ENCODE measurements around the gene USP17L11.
"Not testable (repeated sequence)": the region's sequence is repeated elsewhere in the genome, so short reads cannot be mapped to it uniquely, and the experiment has no call there.

Gene USP17L11, protein sequence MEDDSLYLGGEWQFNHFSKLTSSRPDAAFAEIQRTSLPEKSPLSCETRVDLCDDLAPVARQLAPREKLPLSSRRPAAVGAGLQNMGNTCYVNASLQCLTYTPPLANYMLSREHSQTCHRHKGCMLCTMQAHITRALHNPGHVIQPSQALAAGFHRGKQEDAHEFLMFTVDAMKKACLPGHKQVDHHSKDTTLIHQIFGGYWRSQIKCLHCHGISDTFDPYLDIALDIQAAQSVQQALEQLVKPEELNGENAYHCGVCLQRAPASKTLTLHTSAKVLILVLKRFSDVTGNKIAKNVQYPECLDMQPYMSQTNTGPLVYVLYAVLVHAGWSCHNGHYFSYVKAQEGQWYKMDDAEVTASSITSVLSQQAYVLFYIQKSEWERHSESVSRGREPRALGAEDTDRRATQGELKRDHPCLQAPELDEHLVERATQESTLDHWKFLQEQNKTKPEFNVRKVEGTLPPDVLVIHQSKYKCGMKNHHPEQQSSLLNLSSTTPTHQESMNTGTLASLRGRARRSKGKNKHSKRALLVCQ

DNA sequence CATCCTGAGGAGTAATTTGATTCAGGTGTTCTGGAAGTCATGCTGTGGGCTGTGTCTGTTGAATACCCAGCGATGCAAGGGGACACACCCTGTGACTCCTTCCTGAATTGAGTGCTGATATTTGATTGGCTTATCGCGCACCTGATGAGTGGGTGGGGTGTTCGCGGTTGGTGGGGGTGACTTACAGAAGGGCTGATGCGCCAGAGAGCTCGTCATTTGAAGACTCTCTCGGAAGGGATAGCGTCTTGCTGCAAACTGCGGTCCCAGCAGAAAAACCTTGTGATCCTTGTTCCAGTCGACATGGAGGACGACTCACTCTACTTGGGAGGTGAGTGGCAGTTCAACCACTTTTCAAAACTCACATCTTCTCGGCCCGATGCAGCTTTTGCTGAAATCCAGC is at the start of gene USP17L11:
TSS of gene USP17L11 (plus strand) at position 301 of the 400 bp plus-strand sequence. CDS start at position 301, 0 bp downstream.
- not testable (repeated sequence) for ATAC-seq

DNA sequence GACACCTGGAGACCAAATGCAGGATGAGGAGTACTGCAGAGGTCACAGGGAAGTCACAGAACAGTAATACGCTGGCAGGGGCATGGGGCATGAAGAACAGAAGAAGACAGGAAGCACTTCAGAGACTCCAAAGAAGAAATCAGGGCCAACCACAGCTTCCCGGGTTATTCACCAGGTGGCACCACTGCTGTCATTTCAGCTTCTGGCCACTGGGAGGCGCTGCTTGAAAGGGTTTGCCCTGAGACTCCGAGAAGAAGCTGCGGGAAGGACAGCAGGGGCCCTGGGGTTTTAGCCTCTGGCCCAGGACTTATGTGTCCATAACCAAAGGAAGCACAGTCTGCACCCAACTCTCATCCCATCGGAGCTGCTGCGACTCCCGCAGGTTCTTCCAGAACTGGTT is 49.2 kb upstream of the USP17L11 start:
- not testable (repeated sequence) for ATAC-seq

DNA sequence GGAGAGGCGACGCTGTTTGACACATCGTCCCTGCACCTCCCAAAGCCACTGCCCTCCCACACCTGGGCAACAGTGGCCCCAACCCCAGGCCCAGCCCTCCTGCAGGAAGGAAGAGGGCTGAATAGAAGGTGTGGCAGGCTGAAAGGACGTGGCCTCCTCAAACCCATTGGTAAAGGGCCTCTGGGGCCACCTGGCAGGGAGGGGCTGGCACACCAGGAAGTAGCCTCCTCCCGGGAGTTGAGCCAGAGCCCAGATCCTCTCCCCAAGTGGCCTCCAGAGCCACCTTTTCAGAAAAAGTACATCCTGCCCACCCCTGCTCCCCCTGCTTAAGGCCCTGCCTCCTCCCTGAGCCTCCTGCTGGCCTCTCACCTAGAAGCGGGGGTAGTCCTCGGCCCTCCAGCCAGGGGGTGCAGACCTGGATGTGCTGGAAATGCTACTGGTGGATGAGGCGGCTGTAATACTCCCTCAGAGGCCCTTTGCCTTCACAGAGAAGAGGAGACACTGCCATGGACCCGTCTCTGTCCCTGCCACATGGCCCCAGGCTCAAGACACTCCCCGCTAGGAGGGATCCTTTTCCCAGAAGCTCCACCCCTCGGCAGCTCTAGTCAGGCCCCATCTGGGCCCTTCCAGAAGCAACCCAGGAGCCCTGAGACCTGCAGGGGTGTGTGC is 45.3 kb upstream of the USP17L11 start, which contains the start of gene FAM90A26:
TSS of gene FAM90A26 (plus strand) at position 619 of the 669 bp plus-strand sequence. CDS start 2,764 bp downstream, outside the sequence.
- ATAC-seq, result not testable (repeated sequence)

DNA sequence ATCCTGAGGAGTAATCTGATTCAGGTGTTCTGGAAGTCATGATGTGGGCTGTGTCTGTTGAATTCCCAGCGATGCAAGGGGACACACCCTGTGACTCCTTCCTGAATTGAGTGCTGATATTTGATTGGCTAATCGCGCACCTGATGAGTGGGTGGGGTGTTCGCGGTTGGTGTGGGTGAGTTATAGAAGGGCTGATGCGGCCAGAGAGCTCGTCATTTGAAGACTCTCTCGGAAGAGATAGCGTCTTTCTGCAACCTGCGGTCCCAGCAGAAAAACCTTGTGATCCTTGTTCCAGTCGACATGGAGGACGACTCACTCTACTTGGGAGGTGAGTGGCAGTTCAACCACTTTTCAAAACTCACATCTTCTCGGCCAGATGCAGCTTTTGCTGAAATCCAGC is 4.8 kb upstream of the USP17L11 start, which contains the start of gene USP17L10:
TSS of gene USP17L10 (plus strand) at position 301 of the 400 bp plus-strand sequence. CDS start at position 301, 0 bp downstream.
- ATAC-seq, result not testable (repeated sequence)

DNA sequence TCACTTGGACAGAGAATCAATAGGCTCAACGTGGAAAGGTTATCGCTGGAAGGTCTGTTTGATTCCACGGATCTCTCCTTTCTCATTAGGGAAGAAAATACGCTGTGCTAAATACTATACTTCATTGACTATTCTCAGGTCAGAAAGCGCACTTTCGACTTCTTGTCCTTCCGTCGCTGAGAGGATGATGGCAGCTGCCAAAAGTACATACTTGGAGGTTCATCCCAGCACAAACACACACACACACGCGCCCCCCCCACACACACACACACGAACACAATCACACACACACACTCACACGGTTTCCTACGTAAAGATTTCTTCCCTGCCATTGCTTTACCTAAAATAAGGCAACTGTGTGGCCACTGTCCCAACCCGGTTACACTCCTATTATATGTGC is 504 bp upstream of the USP17L11 start:
- ATAC-seq, result not testable (repeated sequence)

DNA sequence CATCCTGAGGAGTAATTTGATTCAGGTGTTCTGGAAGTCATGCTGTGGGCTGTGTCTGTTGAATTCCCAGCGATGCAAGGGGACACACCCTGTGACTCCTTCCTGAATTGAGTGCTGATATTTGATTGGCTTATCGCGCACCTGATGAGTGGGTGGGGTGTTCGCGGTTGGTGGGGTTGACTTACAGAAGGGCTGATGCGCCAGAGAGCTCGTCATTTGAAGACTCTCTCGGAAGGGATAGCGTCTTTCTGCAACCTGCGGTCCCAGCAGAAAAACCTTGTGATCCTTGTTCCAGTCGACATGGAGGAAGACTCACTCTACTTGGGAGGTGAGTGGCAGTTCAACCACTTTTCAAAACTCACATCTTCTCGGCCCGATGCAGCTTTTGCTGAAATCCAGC is 4.6 kb downstream of the USP17L11 start, which contains the start of gene USP17L12:
TSS of gene USP17L12 (plus strand) at position 301 of the 400 bp plus-strand sequence. CDS start at position 301, 0 bp downstream.
- not testable (repeated sequence) for ATAC-seq

DNA sequence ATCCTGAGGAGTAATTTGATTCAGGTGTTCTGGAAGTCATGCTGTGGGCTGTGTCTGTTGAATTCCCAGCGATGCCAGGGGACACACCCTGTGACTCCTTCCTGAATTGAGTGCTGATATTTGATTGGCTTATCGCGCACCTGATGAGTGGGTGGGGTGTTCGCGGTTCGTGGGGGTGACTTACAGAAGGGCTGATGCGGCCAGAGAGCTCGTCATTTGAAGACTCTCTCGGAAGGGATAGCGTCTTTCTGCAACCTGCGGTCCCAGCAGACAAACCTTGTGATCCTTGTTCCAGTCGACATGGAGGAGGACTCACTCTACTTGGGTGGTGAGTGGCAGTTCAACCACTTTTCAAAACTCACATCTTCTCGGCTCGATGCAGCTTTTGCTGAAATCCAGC is 9.4 kb downstream of the USP17L11 start, which contains the start of gene USP17L13:
TSS of gene USP17L13 (plus strand) at position 301 of the 400 bp plus-strand sequence. CDS start at position 301, 0 bp downstream.
- not testable (repeated sequence) for ATAC-seq

DNA sequence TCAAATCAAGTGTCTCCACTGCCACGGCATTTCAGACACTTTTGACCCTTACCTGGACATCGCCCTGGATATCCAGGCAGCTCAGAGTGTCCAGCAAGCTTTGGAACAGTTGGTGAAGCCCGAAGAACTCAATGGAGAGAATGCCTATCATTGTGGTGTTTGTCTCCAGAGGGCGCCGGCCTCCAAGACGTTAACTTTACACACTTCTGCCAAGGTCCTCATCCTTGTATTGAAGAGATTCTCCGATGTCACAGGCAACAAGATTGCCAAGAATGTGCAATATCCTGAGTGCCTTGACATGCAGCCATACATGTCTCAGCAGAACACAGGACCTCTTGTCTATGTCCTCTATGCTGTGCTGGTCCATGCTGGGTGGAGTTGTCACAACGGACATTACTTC is 15.0 kb downstream of the USP17L11 start:
- ATAC-seq, result not testable (repeated sequence)

DNA sequence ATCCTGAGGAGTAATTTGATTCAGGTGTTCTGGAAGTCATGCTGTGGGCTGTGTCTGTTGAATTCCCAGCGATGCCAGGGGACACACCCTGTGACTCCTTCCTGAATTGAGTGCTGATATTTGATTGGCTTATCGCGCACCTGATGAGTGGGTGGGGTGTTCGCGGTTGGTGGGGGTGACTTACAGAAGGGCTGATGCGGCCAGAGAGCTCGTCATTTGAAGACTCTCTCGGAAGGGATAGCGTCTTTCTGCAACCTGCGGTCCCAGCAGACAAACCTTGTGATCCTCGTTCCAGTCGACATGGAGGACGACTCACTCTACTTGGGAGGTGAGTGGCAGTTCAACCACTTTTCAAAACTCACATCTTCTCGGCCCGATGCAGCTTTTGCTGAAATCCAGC is 18.9 kb downstream of the USP17L11 start, which contains the start of gene USP17L15:
TSS of gene USP17L15 (plus strand) at position 301 of the 400 bp plus-strand sequence. CDS start at position 301, 0 bp downstream.
- not testable (repeated sequence) for ATAC-seq

DNA sequence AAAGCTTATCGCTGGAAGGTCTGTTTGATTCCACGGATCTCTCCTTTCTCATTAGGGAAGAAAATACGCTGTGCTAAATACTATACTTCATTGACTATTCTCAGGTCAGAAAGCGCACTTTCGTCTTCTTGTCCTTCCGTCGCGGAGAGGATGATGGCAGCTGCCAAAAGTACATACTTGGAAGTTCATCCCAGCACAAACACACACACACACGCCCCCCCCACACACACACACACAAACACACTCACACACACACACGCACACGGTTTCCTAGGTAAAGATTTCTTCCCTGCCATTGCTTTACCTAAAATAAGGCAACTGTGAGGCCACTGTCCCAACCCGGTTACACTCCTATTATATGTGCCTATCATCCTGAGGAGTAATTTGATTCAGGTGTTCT is 23.3 kb downstream of the USP17L11 start:
- not testable (repeated sequence) for ATAC-seq

DNA sequence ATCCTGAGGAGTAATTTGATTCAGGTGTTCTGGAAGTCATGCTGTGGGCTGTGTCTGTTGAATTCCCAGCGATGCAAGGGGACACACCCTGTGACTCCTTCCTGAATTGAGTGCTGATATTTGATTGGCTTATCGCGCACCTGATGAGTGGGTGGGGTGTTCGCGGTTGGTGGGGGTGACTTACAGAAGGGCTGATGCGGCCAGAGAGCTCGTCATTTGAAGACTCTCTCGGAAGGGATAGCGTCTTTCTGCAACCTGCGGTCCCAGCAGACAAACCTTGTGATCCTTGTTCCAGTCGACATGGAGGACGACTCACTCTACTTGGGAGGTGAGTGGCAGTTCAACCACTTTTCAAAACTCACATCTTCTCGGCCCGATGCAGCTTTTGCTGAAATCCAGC is 28.4 kb downstream of the USP17L11 start, which contains the start of gene USP17L17:
TSS of gene USP17L17 (plus strand) at position 301 of the 400 bp plus-strand sequence. CDS start at position 301, 0 bp downstream.
- not testable (repeated sequence) for ATAC-seq

DNA sequence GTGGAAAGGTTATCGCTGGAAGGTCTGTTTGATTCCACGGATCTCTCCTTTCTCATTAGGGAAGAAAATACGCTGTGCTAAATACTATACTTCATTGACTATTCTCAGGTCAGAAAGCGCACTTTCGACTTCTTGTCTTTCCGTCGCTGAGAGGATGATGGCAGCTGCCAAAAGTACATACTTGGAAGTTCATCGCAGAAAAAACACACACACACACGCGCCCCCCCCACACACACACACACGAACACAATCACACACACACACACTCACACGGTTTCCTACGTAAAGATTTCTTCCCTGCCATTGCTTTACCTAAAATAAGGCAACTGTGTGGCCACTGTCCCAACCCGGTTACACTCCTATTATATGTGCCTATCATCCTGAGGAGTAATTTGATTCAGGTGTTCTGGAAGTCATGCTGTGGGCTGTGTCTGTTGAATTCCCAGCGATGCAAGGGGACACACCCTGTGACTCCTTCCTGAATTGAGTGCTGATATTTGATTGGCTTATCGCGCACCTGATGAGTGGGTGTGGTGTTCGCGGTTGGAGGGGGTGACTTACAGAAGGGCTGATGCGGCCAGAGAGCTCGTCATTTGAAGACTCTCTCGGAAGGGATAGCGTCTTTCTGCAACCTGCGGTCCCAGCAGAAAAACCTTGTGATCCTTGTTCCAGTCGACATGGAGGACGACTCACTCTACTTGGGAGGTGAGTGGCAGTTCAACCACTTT is 32.9 kb downstream of the USP17L11 start, which contains the start of gene USP17L18:
TSS of gene USP17L18 (plus strand) at position 678 of the 728 bp plus-strand sequence. CDS start at position 678, 0 bp downstream.
- ATAC-seq, result not testable (repeated sequence)

DNA sequence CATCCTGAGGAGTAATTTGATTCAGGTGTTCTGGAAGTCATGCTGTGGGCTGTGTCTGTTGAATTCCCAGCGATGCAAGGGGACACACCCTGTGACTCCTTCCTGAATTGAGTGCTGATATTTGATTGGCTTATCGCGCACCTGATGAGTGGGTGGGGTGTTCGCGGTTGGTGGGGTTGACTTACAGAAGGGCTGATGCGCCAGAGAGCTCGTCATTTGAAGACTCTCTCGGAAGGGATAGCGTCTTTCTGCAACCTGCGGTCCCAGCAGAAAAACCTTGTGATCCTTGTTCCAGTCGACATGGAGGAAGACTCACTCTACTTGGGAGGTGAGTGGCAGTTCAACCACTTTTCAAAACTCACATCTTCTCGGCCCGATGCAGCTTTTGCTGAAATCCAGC is 37.9 kb downstream of the USP17L11 start, which contains the start of gene USP17L19:
TSS of gene USP17L19 (plus strand) at position 301 of the 400 bp plus-strand sequence. CDS start at position 301, 0 bp downstream.
- not testable (repeated sequence) for ATAC-seq

DNA sequence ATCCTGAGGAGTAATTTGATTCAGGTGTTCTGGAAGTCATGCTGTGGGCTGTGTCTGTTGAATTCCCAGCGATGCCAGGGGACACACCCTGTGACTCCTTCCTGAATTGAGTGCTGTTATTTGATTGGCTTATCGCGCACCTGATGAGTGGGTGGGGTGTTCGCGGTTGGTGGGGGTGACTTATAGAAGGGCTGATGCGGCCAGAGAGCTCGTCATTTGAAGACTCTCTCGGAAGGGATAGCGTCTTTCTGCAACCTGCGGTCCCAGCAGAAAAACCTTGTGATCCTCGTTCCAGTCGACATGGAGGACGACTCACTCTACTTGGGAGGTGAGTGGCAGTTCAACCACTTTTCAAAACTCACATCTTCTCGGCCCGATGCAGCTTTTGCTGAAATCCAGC is 42.6 kb downstream of the USP17L11 start, which contains the start of gene USP17L20:
TSS of gene USP17L20 (plus strand) at position 301 of the 400 bp plus-strand sequence. CDS start at position 301, 0 bp downstream.
- not testable (repeated sequence) for ATAC-seq

DNA sequence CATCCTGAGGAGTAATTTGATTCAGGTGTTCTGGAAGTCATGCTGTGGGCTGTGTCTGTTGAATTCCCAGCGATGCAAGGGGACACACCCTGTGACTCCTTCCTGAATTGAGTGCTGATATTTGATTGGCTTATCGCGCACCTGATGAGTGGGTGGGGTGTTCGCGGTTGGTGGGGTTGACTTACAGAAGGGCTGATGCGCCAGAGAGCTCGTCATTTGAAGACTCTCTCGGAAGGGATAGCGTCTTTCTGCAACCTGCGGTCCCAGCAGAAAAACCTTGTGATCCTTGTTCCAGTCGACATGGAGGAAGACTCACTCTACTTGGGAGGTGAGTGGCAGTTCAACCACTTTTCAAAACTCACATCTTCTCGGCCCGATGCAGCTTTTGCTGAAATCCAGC is 47.4 kb downstream of the USP17L11 start, which contains the start of gene USP17L21:
TSS of gene USP17L21 (plus strand) at position 301 of the 400 bp plus-strand sequence. CDS start at position 301, 0 bp downstream.
- not testable (repeated sequence) for ATAC-seq
